ENCODE measurements around the gene CDH22.

- TF ChIP-seq, protein P1, sequence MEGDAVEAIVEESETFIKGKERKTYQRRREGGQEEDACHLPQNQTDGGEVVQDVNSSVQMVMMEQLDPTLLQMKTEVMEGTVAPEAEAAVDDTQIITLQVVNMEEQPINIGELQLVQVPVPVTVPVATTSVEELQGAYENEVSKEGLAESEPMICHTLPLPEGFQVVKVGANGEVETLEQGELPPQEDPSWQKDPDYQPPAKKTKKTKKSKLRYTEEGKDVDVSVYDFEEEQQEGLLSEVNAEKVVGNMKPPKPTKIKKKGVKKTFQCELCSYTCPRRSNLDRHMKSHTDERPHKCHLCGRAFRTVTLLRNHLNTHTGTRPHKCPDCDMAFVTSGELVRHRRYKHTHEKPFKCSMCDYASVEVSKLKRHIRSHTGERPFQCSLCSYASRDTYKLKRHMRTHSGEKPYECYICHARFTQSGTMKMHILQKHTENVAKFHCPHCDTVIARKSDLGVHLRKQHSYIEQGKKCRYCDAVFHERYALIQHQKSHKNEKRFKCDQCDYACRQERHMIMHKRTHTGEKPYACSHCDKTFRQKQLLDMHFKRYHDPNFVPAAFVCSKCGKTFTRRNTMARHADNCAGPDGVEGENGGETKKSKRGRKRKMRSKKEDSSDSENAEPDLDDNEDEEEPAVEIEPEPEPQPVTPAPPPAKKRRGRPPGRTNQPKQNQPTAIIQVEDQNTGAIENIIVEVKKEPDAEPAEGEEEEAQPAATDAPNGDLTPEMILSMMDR (IDR thresholded peaks at IDR 0.05) = no peak
- no peak for TF ChIP-seq EZH2phosphoT487 (IDR thresholded peaks at IDR 0.05)
These were observed 101.2 kb downstream of the CDH22 start for GRCh38 chr20:46206992-46207549.
